Activated B cell treated with CpG ODN at 0.5 μM for 24 hours (primary cell): ENCODE data around the gene GPR152. TPM values are rescaled to one million over a fixed set of nuclear protein-coding genes. Genes with fewer than 3 reads are reported as not detected.

Experiments
- ATAC-seq: fragments of 200-7000 bp; cut with Tn5 transposase; one replicate; pipeline ENCODE4 v1.10.0; 2021; ENCODE audit warnings: low read depth, mild to moderate bottlenecking, moderate library complexity
- CTCF ChIA-PET: fragments of 350-600 bp; sonication (Branson Sonifier 250); formaldehyde crosslinking; loops from one replicate; lab custom pipeline; 2021; ENCODE audit warnings: antibody characterized with exemption; lab: Charles Lee
- POLR2A ChIA-PET: fragments of 350-600 bp; sonication (Branson Sonifier 250); formaldehyde crosslinking; loops from one replicate; lab custom pipeline; 2021; ENCODE audit warnings: antibody characterized with exemption; lab: Charles Lee
- DNase-seq: peaks from one replicate; pipeline ENCODE4 v3.0.0; 2022
- H3K27ac Mint-ChIP-seq: one replicate; pipeline ENCODE4 v1.8.0; 2020; ENCODE audit warnings: mixed read lengths
- H3K27me3 Mint-ChIP-seq: one replicate; pipeline ENCODE4 v1.8.0; 2021; ENCODE audit warnings: mixed read lengths
- H3K36me3 Mint-ChIP-seq: one replicate; pipeline ENCODE4 v1.8.0; 2021; ENCODE audit warnings: low read depth, mixed read lengths
- H3K4me1 Mint-ChIP-seq: one replicate; pipeline ENCODE4 v1.8.0; 2021; ENCODE audit warnings: mixed read lengths
- H3K4me3 Mint-ChIP-seq: one replicate; pipeline ENCODE4 v1.8.0; 2020; ENCODE audit warnings: mild to moderate bottlenecking, mixed read lengths
- H3K9me3 Mint-ChIP-seq: one replicate; pipeline ENCODE4 v1.8.0; 2020; ENCODE audit warnings: mixed read lengths
- intact Hi-C: fragments of 100-400 bp; cut with micrococcal nuclease; formaldehyde crosslinking; loops from one replicate; pipeline ENCODE4 v1.15.1; 2024
- total RNA-seq: library from RNA; stranded (reverse); gene quantifications from 2 replicates; pipeline ENCODE4 v1.2.3, GENCODE V29; 2022
- TF ChIP-seq, protein P1 (sequence below): fragments of 200-600 bp; IDR thresholded peaks from one replicate; pipeline ENCODE4 v1.8.0; 2022; ENCODE audit warnings: antibody characterized with exemption, mild to moderate bottlenecking

The GPR152 gene
- total RNA-seq, 1 donor from 2014 or later = not detected

DNA sequence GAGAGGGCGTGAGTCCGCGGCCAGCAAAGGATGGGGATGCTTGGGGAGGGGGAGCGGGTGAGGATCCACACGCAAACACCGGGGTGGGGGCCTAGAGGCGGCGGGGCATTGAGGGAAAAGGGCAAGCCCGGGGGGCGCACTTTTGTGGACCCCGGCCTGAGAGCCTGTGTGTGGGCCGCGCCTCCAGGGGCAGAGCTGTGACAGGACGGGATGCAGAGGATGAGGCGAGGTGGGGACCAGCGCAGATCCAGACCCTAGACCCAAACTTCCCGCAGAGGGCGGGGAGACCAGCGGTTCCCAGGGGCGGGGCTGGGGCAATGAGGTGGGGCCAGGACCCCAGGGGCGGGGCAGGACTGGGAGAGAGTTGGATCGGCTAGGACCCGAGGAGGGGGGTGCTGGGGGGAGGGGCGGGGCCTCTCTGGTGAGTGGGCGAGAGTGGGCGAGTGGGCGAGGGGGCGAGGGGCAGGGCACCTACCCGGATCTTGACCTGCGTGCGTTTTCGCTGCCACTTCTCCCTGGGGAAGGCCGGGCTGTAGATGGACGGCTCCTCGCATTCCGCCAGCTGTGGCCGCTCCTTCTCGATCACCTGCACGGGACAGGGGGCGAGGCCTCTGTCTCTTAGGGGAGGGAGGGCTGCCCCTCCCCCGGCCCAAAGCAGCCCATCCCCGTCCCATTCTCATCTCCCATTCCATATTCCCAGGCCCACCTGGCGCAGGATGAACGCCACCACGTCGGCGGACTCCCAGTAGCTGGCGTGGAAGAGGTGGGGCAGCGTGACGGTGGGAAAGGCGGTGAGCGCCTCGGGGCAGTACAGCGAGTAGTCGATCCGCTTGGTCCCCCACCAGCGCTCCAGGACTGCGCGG, 42.1 kb upstream of the GPR152 start:
- H3K4me1 Mint-ChIP-seq = no peaks in the 10 kb centered on the region
- TF ChIP-seq, protein P1, sequence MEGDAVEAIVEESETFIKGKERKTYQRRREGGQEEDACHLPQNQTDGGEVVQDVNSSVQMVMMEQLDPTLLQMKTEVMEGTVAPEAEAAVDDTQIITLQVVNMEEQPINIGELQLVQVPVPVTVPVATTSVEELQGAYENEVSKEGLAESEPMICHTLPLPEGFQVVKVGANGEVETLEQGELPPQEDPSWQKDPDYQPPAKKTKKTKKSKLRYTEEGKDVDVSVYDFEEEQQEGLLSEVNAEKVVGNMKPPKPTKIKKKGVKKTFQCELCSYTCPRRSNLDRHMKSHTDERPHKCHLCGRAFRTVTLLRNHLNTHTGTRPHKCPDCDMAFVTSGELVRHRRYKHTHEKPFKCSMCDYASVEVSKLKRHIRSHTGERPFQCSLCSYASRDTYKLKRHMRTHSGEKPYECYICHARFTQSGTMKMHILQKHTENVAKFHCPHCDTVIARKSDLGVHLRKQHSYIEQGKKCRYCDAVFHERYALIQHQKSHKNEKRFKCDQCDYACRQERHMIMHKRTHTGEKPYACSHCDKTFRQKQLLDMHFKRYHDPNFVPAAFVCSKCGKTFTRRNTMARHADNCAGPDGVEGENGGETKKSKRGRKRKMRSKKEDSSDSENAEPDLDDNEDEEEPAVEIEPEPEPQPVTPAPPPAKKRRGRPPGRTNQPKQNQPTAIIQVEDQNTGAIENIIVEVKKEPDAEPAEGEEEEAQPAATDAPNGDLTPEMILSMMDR = no peak
- POLR2A ChIA-PET = interaction anchor here (0.6 to 1.5 kb wide), 2 partner anchors 12 to 51 kb away, joined by 5 to 9 read pairs; partner anchors contain the start of gene AIP
- H3K9me3 Mint-ChIP-seq = no peaks in the 10 kb centered on the region
- no peaks in the 10 kb centered on the region for H3K27me3 Mint-ChIP-seq
- H3K36me3 Mint-ChIP-seq = peaks cover 80% of the 10 kb centered on the region
- H3K27ac Mint-ChIP-seq = no peak overlapping the region
- H3K4me3 Mint-ChIP-seq = no peak overlapping the region
- ATAC-seq (no peak), DNase-seq (no peak)
- intact Hi-C loops = no loop called here
- CTCF ChIA-PET = no interaction called here

DNA sequence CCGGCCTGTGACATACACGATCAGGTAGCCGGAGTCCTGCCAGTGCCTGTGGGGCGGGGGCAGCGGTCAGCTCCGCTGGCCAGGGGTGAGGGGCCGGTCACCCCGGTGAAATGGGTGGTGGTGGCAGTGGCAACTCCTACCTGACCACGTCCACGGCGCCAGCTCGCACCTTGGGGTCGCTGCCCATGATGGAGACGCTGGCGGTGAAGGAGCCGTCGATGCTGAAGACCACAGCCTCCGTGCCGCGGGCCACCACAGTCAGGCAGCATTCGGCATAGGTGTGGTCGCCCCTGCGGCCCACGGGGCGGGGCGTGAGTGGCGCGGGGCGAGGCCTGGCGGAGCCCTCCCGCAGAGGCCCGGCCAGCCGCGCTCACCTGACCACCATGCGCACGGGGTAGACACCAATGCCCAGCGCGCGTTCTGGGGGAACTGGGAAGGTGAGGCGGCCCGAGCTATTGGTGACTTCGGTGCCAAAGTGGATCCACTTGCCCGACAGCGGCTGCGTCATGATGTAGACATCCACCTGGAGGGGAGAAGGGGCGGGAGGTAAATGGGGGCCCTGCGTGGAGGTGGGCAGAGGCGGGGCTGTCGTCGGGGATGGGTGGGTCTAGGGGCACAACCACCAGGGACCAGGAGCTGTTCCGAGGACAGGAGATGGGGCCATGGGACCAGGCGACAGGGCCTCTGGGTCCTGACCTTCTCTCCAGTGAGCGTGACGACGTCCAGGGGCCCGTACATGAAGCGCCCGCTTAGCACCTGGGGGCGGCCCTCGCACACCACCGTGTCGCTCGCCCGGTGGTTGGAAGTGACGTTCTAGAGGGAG, 41.2 kb upstream of the GPR152 start:
- Mint-ChIP-seq H3K4me3 (no peak overlapping the region), H3K36me3 (peaks cover 82% of the 10 kb centered on the region), H3K9me3 (no peaks in the 10 kb centered on the region), H3K27me3 (no peaks in the 10 kb centered on the region), H3K27ac (no peak overlapping the region), H3K4me1 (no peaks in the 10 kb centered on the region)
- TF ChIP-seq, protein P1 = no peak
- ATAC-seq (no peak), DNase-seq (no peak)
- ChIA-PET CTCF (no interaction called here), POLR2A (interaction anchor here (0.6 to 1.5 kb wide), 5 partner anchors 11 to 131 kb away, joined by 3 to 9 read pairs (median 5); partner anchors contain the start of gene AIP)
- intact Hi-C loops = no loop called here

DNA sequence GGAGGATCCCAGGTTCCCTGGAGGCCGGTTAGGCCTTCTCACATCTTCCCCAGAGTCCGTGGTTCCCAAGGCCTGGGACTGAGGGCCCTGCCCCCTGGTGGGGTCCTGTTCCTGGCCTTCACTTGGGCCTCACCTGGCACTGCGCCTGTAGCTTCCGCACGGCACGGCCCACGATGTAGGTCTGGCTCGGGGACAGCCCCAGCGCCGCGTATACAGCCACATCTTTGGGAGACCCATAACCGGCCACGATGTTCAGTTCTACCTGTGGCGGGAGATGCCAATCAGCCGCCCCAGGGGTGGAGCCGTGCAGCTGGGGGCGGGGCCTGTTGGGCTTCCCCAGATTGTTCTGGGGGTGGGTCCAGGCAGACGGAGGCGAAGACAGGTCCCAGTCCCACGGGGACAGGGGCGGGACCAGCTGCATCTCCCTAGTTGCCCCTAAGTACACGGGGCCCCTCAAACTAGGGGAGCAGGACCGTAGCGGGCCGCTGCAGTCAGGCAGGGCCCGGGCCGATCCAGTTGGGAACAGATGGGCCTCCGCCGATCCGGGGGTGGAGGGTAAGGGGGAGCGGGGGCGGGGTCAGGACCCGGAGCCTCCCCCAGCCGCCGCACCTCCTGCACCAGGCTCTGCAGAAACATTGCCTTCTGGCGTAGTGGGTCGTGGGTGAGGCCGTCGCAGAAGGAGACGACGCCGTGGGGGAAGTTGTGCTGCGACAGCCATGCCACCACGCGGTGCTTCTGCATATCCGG, 40.4 kb upstream of the GPR152 start:
- peaks cover 82% of the 10 kb centered on the region for H3K36me3 Mint-ChIP-seq
- no peaks in the 10 kb centered on the region for H3K27me3 Mint-ChIP-seq
- H3K9me3 Mint-ChIP-seq = no peaks in the 10 kb centered on the region
- ATAC-seq = peak; percentile 36
- no peak overlapping the region for H3K4me3 Mint-ChIP-seq
- TF ChIP-seq, protein P1 = no peak
- no peak for DNase-seq
- POLR2A ChIA-PET = interaction anchor here (0.6 to 1.8 kb wide), 6 partner anchors 12 to 130 kb away, joined by 3 to 8 read pairs (median 3); partner anchors contain the start of gene PITPNM1
- H3K27ac Mint-ChIP-seq = no peak overlapping the region
- CTCF ChIA-PET = no interaction called here
- intact Hi-C loops = no loop called here
- peaks cover 4% of the 10 kb centered on the region for H3K4me1 Mint-ChIP-seq

DNA sequence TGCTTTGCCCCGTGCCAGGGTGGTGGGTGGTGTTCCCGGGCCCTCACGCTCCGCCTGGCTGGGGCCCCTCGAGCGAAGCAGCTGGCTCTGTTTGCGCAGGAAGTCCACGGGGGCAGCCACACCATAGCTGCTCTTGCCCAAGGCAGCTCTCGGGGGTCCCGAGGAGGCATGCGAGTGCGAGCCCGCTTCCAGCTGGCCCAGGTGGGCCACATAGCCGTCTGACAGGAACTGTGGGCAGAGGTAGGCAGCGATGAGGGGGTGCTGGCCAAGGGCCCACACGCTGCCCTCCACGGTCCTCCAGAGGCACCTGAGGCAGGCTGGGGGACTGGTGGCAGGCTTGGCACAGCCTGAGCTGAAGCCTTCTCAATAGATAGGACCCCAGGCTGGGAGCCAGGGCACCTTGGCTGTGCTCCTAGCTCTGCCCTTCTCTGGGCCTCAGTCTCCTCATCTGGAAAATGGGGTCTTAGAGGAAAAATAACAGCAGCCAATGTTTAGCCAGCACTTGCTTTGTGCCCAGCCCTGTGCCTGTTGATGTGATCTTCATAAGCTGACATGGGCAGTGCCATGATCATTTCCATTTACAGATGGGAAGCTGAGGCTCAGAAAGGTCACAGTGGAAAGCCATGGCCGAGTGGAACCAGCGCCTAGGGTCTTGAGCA, 39.7 kb upstream of the GPR152 start:
- ChIA-PET CTCF (no interaction called here), POLR2A (interaction anchor here (0.6 to 1.8 kb wide), 5 partner anchors 13 to 80 kb away, joined by 3 read pairs; partner anchors contain the start of gene PITPNM1)
- intact Hi-C loops = no loop called here
- no peak overlapping the region for H3K27ac Mint-ChIP-seq
- TF ChIP-seq, protein P1 = no peak
- no peak overlapping the region for H3K4me3 Mint-ChIP-seq
- H3K36me3 Mint-ChIP-seq = peaks cover 82% of the 10 kb centered on the region
- no peaks in the 10 kb centered on the region for H3K9me3 Mint-ChIP-seq
- ATAC-seq (no peak), DNase-seq (no peak)
- no peaks in the 10 kb centered on the region for H3K27me3 Mint-ChIP-seq
- peaks cover 11% of the 10 kb centered on the region for H3K4me1 Mint-ChIP-seq
